ENCODE results near the gene SHISA9.

The SHISA9 gene

DNA sequence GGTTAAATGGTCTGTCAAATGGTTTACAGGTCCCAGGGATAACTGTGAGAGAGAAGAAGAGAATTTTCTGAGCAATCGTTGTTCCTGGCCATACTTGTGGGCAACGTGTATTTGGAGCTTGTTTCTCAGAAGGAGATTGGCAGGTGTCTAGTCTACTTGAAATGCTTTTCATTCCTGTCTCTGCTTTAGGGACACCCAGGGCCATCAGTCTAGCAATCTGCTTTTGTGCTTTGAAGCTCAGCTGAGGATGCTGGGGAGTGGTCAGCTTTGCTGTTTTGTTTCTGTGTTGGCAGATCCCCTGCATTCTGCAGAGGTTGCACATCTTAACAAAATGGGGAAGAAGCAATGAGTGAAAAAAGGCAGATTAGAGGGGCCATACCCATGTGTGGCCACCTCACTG, 193.7 kb downstream of the SHISA9 start:
- H3K4me3 ChIP-seq (ENCODE audit: low read depth, low read length), result no peak overlapping the region
- TF ChIP-seq CTCF (IDR thresholded peaks at IDR 0.05; ENCODE audit: control insufficient read depth, extremely low read depth, insufficient read depth), result no peak
- DNase-seq (ENCODE audit: low read depth), result no peak

DNA sequence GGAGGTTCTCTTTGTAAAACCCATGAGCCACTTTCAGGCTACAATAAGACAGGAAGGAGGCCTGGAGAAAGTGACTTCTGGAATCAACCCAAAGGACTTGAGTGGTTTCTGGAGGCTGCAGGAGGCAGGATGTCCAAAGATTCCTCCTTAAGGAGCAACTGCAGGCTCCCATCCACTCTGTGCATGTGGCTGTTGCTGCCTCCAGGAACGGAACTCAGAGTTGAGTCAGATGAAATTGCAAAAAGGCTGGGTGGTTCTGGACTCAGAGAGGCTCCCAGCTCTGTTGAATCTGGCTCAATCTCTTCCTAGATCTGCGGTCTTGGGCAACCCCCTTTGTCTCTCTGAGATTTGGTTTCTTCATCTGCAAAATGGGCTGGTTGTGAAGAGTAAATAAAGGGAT, 197.1 kb downstream of the SHISA9 start:
- no peak for TF ChIP-seq CTCF (IDR thresholded peaks at IDR 0.05; ENCODE audit: control insufficient read depth, extremely low read depth, insufficient read depth)
- no peak for DNase-seq (ENCODE audit: low read depth)
- H3K4me3 ChIP-seq (ENCODE audit: low read depth, low read length), result no peak overlapping the region

DNA sequence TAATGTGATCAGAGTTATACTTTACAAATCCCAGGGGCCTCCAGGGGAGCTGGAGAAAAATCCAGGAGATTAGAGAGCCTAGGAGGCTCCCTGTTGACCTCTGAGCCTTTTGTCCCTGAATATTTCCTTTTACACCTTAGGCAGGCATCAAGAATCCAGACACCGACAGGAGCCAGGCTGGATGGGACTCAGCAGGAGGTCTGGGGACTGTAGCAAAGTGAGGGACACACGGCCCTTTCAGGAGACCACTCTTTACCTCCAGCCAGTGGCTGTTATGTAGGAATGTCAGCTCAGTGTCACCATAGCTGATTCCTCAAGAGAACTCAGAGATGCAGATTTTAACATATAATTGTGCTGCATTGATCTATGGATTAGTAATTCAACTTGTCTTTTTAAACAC, 198.4 kb downstream of the SHISA9 start:
- no peak overlapping the region for H3K4me3 ChIP-seq (ENCODE audit: low read depth, low read length)
- DNase-seq (ENCODE audit: low read depth), result no peak
- TF ChIP-seq CTCF (IDR thresholded peaks at IDR 0.05; ENCODE audit: control insufficient read depth, extremely low read depth, insufficient read depth), result no peak

DNA sequence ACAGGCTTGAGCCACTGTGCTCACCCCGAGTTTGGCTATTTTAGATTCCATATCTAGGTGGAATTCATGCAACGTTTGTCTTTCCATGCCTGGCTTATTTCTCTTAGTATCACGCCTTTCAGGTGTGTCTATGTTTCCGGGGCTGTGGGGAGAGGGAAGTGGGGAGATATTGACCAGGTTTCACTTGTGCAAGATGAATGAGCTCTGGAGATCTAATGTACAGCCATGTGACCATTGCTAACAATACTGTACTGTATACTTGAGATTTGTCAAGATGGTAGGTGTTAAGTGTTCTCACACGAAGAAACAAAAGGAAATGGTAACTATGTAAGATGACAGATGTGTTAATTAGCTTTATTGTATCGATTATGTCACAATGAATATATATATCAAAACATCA, 199.6 kb downstream of the SHISA9 start:
- no peak for TF ChIP-seq CTCF (IDR thresholded peaks at IDR 0.05; ENCODE audit: control insufficient read depth, extremely low read depth, insufficient read depth)
- DNase-seq (ENCODE audit: low read depth), result no peak
- H3K4me3 ChIP-seq (ENCODE audit: low read depth, low read length), result no peak overlapping the region

- no peak for TF ChIP-seq CTCF (IDR thresholded peaks at IDR 0.05; ENCODE audit: control insufficient read depth, extremely low read depth, insufficient read depth)
- DNase-seq (ENCODE audit: low read depth), result no peak
- no peak overlapping the region for H3K4me3 ChIP-seq (ENCODE audit: low read depth, low read length)
Measured at GRCh38 chr16:13101828-13102227, 200.4 kb downstream of the SHISA9 start.

DNA sequence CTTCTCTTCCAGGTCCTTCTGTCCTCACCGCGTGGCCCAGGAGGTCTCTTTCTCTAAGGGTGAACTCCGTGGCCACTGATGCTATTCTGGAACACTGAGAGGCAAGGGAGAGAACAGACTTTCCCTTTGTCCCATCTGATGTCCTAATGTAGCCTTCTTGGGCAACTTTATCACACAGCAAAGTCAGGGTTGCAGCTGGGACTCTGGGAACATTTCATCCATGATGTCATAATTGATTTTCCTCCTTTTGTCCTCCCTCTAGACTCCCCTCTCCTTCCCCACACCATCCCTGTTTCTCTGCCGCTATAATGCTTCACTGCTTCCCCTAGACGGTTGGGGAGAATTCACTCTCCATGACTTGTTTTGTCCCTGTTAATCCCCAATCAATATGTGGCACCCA, 201.0 kb downstream of the SHISA9 start:
- DNase-seq (ENCODE audit: low read depth), result no peak
- no peak overlapping the region for H3K4me3 ChIP-seq (ENCODE audit: low read depth, low read length)
- no peak for TF ChIP-seq CTCF (IDR thresholded peaks at IDR 0.05; ENCODE audit: control insufficient read depth, extremely low read depth, insufficient read depth)

GRCh38 chr16:13103831-13104530, 202.6 kb downstream of the SHISA9 start:
- no peak overlapping the region for H3K4me3 ChIP-seq (ENCODE audit: low read depth, low read length)
- no peak for TF ChIP-seq CTCF (IDR thresholded peaks at IDR 0.05; ENCODE audit: control insufficient read depth, extremely low read depth, insufficient read depth)
- DNase-seq (ENCODE audit: low read depth), result no peak
